ENCODE measurements around the gene CEP170. TPM values are rescaled to one million over a fixed set of nuclear protein-coding genes. Genes with fewer than 3 reads are reported as not detected.

CEP170 gene
- total RNA-seq, 1 experiment from 2014 or later = 97.7 TPM

- Histone ChIP-seq H2BK120ac (ENCODE audit: low read depth, low read length, poor library complexity, severe bottlenecking) (no peak overlapping the region), H3K4ac (ENCODE audit: low read depth, low read length) (no peak overlapping the region), H3K27ac (ENCODE audit: insufficient read length, low read depth, low read length) (no peak overlapping the region), H4K5ac (ENCODE audit: insufficient read length, low read depth, low read length) (no peak overlapping the region), H3K27me3 (ENCODE audit: insufficient read depth, low read length) (no peaks in the 10 kb centered on the region), H2BK12ac (ENCODE audit: insufficient read length, low read depth, low read length) (no peak overlapping the region), H4K20me1 (ENCODE audit: control insufficient read depth, insufficient read depth, insufficient read length) (no peaks in the 10 kb centered on the region), H4K91ac (ENCODE audit: insufficient read length, low read depth, low read length) (no peak overlapping the region), H2AFZ (ENCODE audit: low read length) (no peak overlapping the region), H3T11ph (ENCODE audit: low read length) (no peak overlapping the region), H3K18ac (ENCODE audit: insufficient read length, low read depth, low read length) (no peak overlapping the region), H2BK5ac (ENCODE audit: insufficient read length, low read length) (no peak overlapping the region), H3K23ac (ENCODE audit: insufficient read length, low read depth, low read length) (no peak overlapping the region), H3K56ac (ENCODE audit: insufficient read length, low read depth, low read length) (no peak overlapping the region), H2AK5ac (ENCODE audit: insufficient read length, low read length) (no peak overlapping the region), H2BK15ac (ENCODE audit: low read depth, low read length) (no peak overlapping the region), H4K8ac (replicated peaks; ENCODE audit: insufficient read length, low read depth, low read length) (no peak overlapping the region), H3K9me3 (ENCODE audit: control insufficient read depth, low read depth, low read length) (peaks cover 7% of the 10 kb centered on the region), H3K23me2 (ENCODE audit: insufficient read length, low read depth, low read length, poor library complexity, severe bottlenecking) (no peaks in the 10 kb centered on the region), H3K9ac (ENCODE audit: extremely low read depth, insufficient read length, low read length) (no peak overlapping the region), H3K14ac (ENCODE audit: insufficient read depth, low read length) (no peak overlapping the region), H3K79me1 (ENCODE audit: insufficient read depth, low read depth, low read length, poor library complexity, severe bottlenecking) (peaks cover 5% of the 10 kb centered on the region), H3K4me2 (ENCODE audit: insufficient read depth, insufficient read length, low read length) (no peak overlapping the region), H2BK20ac (ENCODE audit: low read depth, low read length, poor library complexity, severe bottlenecking) (no peak overlapping the region), H3K4me1 (ENCODE audit: insufficient read depth, low read length) (no peaks in the 10 kb centered on the region), H3K79me2 (ENCODE audit: insufficient read depth, low read length) (peaks cover 13% of the 10 kb centered on the region; the same call in 1 of the 2 replicates)
- Mint-ChIP-seq H3K9me3 (peaks cover 33 to 40% of the 10 kb centered on the region in 2 experiments), H3K27me3 (ENCODE audit: low read depth) (no peaks in the 10 kb centered on the region), H3K4me1 (peaks cover 11% of the 10 kb centered on the region in 2 experiments), H3K4me3 (no peak overlapping the region), H3K27ac (no peak overlapping the region), H3K36me3 (ENCODE audit: insufficient read depth in 1 of 3, low read depth in 3 of 3) (peaks cover 36 to 48% (median 44%) of the 10 kb centered on the region in 3 experiments)
- DNase-seq = no peak
- TF ChIP-seq, protein P1, sequence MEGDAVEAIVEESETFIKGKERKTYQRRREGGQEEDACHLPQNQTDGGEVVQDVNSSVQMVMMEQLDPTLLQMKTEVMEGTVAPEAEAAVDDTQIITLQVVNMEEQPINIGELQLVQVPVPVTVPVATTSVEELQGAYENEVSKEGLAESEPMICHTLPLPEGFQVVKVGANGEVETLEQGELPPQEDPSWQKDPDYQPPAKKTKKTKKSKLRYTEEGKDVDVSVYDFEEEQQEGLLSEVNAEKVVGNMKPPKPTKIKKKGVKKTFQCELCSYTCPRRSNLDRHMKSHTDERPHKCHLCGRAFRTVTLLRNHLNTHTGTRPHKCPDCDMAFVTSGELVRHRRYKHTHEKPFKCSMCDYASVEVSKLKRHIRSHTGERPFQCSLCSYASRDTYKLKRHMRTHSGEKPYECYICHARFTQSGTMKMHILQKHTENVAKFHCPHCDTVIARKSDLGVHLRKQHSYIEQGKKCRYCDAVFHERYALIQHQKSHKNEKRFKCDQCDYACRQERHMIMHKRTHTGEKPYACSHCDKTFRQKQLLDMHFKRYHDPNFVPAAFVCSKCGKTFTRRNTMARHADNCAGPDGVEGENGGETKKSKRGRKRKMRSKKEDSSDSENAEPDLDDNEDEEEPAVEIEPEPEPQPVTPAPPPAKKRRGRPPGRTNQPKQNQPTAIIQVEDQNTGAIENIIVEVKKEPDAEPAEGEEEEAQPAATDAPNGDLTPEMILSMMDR (conservative IDR thresholded peaks at IDR 0.05) = no peak
Measured at GRCh38 chr1:243230914-243231313, 24.2 kb downstream of the CEP170 start.
